NK-92 (cell line): Measurements from ENCODE around the gene ADCY9.

ENCODE experiments used
- DNase-seq: peaks from one replicate; lab custom pipeline; 2025; ENCODE audit not compliant: unreplicated experiment; lab: John Stamatoyannopoulos, UW

Gene ADCY9

GRCh38 chr16:4123616-4124300 lies 7.5 kb upstream of the ADCY9 start:
- no peak for DNase-seq

DNA sequence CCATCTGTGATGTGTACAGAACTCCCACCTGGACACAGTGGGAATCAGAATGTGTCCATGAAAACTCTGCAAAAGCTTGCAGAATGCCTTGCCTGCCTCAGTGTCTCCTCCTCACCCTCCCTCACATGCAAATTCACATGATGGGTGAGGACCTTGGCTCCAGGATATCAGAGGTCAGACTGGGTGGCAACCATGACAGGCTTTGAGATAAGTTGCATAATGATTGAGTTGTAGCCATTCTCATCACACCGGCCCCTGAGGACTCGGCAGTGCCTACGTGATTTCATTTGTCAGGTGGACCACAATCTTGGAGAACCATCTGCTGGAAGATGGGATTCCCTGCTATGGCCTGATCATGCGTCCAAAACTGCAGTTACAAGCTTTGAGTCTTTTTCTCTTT lies 3.9 kb upstream of the ADCY9 start:
- DNase-seq, result no peak

DNA sequence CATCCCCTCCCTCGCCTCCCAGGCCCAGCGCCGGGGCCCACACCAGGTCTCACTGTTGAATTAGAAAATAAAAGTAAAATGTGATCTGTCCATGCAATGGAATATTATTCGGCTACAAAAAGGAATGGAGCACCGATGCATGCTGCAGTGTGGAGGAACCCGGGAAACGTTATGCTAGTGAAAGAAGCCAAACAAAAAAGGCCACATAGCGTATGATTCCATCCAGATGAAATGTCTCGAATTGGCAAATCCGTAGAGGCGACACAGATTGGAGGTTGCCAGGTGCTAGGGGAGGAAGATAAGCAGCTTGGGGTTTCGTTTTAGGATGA lies 972 bp upstream of the ADCY9 start:
- DNase-seq, result no peak

DNA sequence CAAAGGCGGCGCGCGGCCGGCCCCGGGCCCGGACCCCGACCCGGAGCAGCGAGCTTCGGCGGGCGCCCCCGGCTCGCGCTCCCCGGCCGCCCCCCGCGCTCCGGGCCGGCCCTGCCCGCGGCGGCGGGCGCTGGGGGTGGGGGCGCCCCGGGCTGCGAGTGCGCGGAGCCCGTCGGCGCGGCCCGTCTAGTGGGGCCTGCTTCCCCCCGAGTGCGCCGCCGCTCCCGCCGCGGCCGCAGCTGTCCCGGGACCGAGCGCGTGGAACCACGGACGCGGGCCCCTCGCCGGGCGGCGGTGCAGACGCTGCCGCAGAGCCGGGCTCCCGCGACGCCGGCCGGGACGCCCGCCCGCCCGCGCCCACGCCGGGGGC lies 308 bp downstream of the ADCY9 start:
- DNase-seq, result no peak

- DNase-seq, result no peak
These were observed 863 bp downstream of the ADCY9 start for GRCh38 chr16:4115209-4115948.

GRCh38 chr16:4114257-4115208 lies 1.7 kb downstream of the ADCY9 start:
- DNase-seq, result no peak

DNA sequence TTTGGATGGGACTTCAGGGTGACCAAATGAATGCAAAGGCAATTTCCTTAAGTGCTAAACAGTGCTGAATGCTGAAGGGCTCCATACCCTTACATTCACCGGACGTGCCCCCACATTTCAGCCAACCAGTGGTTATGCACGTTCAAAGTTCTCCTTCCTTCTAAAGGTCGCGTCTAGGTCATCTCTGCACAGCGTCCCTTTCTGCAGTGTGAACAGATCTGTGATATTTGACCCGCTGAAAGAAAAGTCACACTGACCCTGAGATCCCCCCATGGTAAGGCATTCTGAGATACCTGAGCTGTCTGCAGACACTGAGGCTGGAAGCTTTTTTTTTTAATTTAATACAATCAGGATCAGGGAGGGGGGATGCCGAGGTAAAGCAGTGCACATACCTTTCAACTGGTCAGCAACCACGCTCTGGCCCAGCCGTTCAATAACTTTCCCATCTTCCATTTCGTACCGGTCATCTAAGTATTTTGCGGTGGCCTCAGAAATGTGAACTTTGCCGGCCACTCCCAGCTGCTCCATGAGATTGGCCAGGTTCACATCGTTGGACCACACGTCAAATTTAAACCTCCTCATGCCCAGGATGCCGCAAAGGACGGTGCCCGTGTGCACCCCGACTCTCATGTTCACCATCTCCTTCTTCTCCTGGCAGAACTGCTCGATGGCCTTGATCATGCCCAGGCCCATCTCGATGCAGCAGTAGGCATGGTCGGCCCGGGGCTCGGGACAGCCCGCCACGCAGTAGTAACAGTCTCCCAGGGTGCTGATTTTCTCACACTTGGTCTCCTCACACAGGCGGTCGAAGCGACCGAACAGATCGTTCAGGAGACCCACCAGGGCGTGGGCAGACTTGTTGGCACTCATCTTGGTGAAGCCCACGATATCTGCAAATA lies 2.6 kb downstream of the ADCY9 start:
- DNase-seq, result no peak

GRCh38 chr16:4111748-4112696 lies 4.2 kb downstream of the ADCY9 start:
- DNase-seq, result no peak

DNA sequence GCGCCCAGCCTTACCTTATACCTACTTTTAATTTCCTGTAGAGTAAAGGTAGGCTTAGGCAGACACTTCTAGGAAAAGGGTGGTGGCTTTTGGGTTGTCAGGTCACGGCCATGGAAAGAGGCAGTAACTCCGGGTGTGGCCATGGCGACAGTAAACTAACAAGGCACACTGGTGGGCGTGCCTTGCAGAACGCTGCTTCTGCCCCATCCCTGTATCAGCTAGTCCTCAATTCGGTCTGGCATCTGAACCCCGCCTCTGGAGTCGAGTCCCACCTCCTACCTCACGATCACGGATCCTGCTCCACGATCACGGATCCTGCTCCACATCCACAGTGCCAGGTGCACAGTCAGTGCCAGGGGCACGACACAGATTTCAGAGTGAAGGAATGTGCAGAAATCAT lies 5.6 kb downstream of the ADCY9 start:
- DNase-seq, result no peak

GRCh38 chr16:4110065-4110464 lies 6.2 kb downstream of the ADCY9 start:
- DNase-seq, result no peak

DNA sequence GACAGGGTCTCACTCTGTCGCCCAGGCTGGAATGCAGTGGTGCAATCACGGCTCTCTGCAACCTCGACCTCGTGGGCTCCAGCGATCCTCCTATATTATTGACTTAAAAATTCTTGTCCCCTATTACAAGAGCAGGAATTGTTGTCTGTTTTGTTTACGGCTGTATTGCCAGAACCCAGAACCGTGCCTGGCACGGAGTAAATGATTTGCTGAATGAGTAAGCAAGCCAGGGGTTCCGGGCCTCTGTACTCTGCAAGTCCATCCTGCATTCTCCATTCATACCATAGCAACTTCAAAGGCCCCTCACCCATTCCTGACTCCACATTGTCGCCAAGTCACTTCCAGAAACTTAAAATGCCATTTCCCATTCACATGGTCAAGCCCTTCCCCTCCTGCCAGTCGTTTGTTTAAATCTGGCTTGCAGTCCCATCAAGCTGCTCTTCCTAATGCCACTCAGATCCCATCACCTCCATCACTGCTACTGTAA lies 6.9 kb downstream of the ADCY9 start:
- no peak for DNase-seq

DNA sequence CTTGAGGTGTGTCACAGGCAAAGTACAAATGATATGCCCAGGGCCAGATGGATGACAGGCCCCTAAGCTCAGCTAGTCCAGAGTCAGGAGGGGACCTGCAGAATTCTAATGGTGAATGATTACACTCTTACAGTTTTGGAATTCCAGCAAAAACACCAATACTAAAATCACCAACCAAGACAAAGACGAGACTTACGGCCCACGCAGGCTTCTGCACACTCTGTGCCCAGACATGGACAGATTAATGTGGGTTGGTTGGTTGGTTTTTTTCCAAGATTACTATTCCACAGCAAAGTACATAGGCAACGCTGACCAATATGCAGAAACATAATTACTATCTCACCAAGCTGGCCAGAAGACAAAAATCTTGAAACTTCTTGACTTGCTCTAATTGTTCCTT lies 9.7 kb downstream of the ADCY9 start:
- no peak for DNase-seq

- no peak for DNase-seq
These were observed 10.4 kb downstream of the ADCY9 start for GRCh38 chr16:4105848-4106247.

DNA sequence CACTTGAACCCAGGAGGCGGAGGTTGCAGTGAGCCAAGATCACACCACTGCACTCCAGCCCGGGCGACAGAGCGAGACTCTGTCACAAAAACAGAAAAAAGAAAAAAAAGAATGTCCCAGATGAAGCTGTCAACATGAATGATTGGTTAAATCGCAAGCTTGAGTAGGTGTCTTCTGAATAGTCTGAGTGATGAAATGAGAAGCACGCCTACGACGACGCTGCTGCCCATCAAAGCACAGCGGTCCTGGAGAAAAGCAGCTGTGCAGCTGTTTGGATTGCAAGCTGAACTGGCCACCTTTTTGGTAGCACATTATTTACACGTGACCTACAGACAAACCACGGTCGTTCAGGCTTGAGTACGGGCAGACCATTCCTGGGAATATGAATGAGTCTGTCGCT lies 12.5 kb downstream of the ADCY9 start:
- no peak for DNase-seq

GRCh38 chr16:4101421-4102219 lies 14.6 kb downstream of the ADCY9 start:
- no peak for DNase-seq

DNA sequence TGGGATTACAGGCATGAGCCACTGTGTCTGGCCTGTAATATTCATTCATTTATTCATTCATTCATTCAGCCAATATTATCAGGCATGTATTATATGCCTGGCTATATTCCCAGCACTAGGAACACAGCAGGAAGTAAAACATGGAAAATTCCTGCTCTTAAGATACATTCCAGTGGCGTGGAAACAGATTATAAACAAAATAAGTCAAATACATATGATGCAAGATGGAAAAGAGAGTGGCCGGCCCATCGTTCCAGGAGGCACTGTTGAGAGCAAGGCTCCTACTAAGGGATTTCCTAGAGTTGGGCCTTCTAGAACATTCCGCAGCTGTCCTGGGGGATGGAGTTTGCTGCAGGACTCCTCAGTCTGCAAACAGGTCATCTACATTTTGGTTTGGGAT lies 17.7 kb downstream of the ADCY9 start:
- no peak for DNase-seq

DNA sequence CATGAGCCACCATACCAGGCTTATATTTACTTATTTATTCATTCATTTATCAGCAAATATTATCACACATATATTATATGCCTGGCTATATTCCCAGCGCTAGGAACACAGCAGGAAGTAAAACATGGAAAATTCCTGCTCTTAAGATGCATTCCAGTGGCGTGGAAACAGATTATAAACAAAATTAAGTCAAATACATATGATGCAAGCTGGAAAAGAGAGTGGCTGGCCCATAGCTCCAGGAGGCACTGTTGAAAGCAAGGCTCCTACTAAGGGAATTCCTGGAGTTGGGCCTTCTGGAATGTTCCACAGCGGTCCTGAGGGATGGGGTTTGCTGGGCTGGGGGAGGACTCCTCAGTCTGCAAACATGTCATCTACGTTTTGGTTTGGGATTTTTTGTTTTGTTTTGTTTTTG lies 18.4 kb downstream of the ADCY9 start:
- no peak for DNase-seq

GRCh38 chr16:4096509-4096908 lies 19.7 kb downstream of the ADCY9 start:
- DNase-seq, result no peak
